ENCODE measurements around the gene RUNX3. TPM values are rescaled to one million over a fixed set of nuclear protein-coding genes. Genes with fewer than 3 reads are reported as not detected.

The RUNX3 gene
- total RNA-seq, 2 experiments from 2014 or later: 12.2 to 39.5 TPM

- Histone ChIP-seq H3K9me2 (ENCODE audit: insufficient read depth, low read length) (no peaks in the 10 kb centered on the region), H2AFZ (ENCODE audit: low read length) (no peak overlapping the region), H3K4me3 (ENCODE audit: low read depth, low read length, poor library complexity, severe bottlenecking) (no peak overlapping the region), H3K4me2 (ENCODE audit: low read length) (peak overlapping the region; percentile 52), H3K36me3 (ENCODE audit: insufficient read depth, low read length) (peaks cover 7% of the 10 kb centered on the region; the same call in 1 of the 2 replicates), H3K27ac (ENCODE audit: low read depth, low read length, poor library complexity, severe bottlenecking) (peak overlapping the region; percentile 33), H3K9me3 (ENCODE audit: low read length) (no peaks in the 10 kb centered on the region), H3K79me2 (ENCODE audit: insufficient read depth, low read depth, low read length) (no peaks in the 10 kb centered on the region), H4K20me1 (ENCODE audit: insufficient read depth, low read length) (peaks cover 6% of the 10 kb centered on the region), H3K4me1 (ENCODE audit: insufficient read depth, low read length, poor library complexity, severe bottlenecking) (peaks cover 45% of the 10 kb centered on the region)
- TF ChIP-seq, protein P1, sequence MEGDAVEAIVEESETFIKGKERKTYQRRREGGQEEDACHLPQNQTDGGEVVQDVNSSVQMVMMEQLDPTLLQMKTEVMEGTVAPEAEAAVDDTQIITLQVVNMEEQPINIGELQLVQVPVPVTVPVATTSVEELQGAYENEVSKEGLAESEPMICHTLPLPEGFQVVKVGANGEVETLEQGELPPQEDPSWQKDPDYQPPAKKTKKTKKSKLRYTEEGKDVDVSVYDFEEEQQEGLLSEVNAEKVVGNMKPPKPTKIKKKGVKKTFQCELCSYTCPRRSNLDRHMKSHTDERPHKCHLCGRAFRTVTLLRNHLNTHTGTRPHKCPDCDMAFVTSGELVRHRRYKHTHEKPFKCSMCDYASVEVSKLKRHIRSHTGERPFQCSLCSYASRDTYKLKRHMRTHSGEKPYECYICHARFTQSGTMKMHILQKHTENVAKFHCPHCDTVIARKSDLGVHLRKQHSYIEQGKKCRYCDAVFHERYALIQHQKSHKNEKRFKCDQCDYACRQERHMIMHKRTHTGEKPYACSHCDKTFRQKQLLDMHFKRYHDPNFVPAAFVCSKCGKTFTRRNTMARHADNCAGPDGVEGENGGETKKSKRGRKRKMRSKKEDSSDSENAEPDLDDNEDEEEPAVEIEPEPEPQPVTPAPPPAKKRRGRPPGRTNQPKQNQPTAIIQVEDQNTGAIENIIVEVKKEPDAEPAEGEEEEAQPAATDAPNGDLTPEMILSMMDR (conservative IDR thresholded peaks at IDR 0.05; ENCODE audit: low read length): no peak
- no peak for TF ChIP-seq EZH2phosphoT487 (IDR thresholded peaks at IDR 0.05; ENCODE audit: borderline replicate concordance, low read depth, low read length)
- ChIA-PET POLR2A (interaction anchor here (0.5 to 1.0 kb wide), 3 partner anchors 64 to 390 kb away, joined by 3 read pairs; no protein-coding TSS in a partner anchor), CTCF (ENCODE audit: unreplicated experiment) (interaction anchor here (1.1 kb wide), 1 partner anchor 24 kb away, joined by 4 read pairs; the partner anchor contains the start of gene RUNX3)
- no peak for DNase-seq (ENCODE audit: low spot score)
- no TSS peak for BruUV-seq (replicated peaks)
- intact Hi-C loops (cut with micrococcal nuclease; ENCODE audit: unreplicated experiment): no loop called here
These were observed 24.6 kb upstream of the RUNX3 start for GRCh38 chr1:24954631-24955030.

DNA sequence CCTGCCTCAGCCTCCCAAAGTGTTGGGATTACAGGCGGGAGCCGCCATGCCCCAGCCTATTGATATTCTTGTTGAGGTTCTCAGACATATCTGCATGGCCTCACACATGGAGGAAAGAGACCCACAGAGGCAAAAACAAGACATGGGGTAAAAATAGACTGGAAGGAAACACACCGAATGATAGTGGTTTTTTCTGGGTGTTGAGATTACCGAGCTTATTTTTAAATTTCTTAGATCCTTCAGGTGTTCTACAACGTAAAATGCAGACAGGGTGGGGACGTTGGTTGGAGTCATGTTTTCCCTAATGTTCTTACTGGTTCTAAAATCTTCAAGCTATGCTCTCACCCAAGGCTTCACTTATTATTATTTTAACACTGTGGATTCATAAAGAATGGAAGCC, 23.9 kb upstream of the RUNX3 start:
- no peaks in the 10 kb centered on the region for H3K9me3 ChIP-seq (ENCODE audit: low read length)
- BruUV-seq (replicated peaks): TSS peak; percentile 33
- peak overlapping the region; percentile 8 for H3K4me3 ChIP-seq (ENCODE audit: low read depth, low read length, poor library complexity, severe bottlenecking)
- peak overlapping the region; percentile 52 for H3K4me2 ChIP-seq (ENCODE audit: low read length)
- H3K4me1 ChIP-seq (ENCODE audit: insufficient read depth, low read length, poor library complexity, severe bottlenecking): peaks cover 47% of the 10 kb centered on the region
- TF ChIP-seq EZH2phosphoT487 (IDR thresholded peaks at IDR 0.05; ENCODE audit: borderline replicate concordance, low read depth, low read length): no peak
- TF ChIP-seq, protein P1 (conservative IDR thresholded peaks at IDR 0.05; ENCODE audit: low read length): no peak
- intact Hi-C loops (cut with micrococcal nuclease; ENCODE audit: unreplicated experiment): no loop called here
- H3K9me2 ChIP-seq (ENCODE audit: insufficient read depth, low read length): no peaks in the 10 kb centered on the region
- H3K79me2 ChIP-seq (ENCODE audit: insufficient read depth, low read depth, low read length): no peaks in the 10 kb centered on the region
- H2AFZ ChIP-seq (ENCODE audit: low read length): no peak overlapping the region
- H3K27ac ChIP-seq (ENCODE audit: low read depth, low read length, poor library complexity, severe bottlenecking): peak overlapping the region; percentile 33
- H3K36me3 ChIP-seq (ENCODE audit: insufficient read depth, low read length): peaks cover 7% of the 10 kb centered on the region; the same call in 1 of the 2 replicates
- peaks cover 6% of the 10 kb centered on the region for H4K20me1 ChIP-seq (ENCODE audit: insufficient read depth, low read length)
- CTCF ChIA-PET (ENCODE audit: unreplicated experiment): interaction anchor here (1.1 kb wide), 1 partner anchor 24 kb away, joined by 4 read pairs; the partner anchor contains the start of gene RUNX3
- POLR2A ChIA-PET: interaction anchor here (0.6 to 1.0 kb wide), 3 partner anchors 65 to 903 kb away, joined by 3 read pairs; no protein-coding TSS in a partner anchor
- peak; percentile 37 for DNase-seq (ENCODE audit: low spot score)

DNA sequence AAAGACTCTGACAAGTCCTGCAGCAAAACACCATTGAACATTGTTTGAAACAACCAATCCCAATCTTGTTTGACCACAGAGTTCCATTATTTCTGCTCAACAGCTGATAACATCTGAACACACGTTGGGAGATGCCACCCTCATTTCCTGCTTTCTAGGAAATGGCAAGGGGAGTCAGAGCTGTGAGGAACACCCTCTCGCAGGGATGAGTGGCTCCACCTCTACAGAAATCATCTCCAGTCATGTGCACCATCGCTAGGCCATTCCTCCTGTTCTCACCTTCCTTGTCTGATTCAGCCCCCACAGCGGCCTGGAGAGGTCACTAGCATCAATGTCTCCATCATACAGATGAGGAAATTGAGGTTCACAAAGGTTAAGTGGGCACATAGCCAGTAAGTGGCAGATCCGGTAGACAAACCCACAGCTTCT, 22.4 kb upstream of the RUNX3 start:
- intact Hi-C loops (cut with micrococcal nuclease; ENCODE audit: unreplicated experiment): loop anchor here (1.0 kb wide), 1 partner anchor 85 kb away; no protein-coding TSS in a partner anchor
- H4K20me1 ChIP-seq (ENCODE audit: insufficient read depth, low read length): peaks cover 6% of the 10 kb centered on the region
- DNase-seq (ENCODE audit: low spot score): peak; percentile 43
- H3K4me2 ChIP-seq (ENCODE audit: low read length): peak overlapping the region; percentile 13
- CTCF ChIA-PET (ENCODE audit: unreplicated experiment): interaction anchor here (0.5 to 1.1 kb wide), 6 partner anchors 11 to 747 kb away, joined by 3 to 5 read pairs (median 4); no protein-coding TSS in a partner anchor
- H3K4me1 ChIP-seq (ENCODE audit: insufficient read depth, low read length, poor library complexity, severe bottlenecking): peaks cover 63% of the 10 kb centered on the region
- no peaks in the 10 kb centered on the region for H3K9me3 ChIP-seq (ENCODE audit: low read length)
- BruUV-seq (replicated peaks): no TSS peak
- H3K79me2 ChIP-seq (ENCODE audit: insufficient read depth, low read depth, low read length): no peaks in the 10 kb centered on the region
- no peaks in the 10 kb centered on the region for H3K9me2 ChIP-seq (ENCODE audit: insufficient read depth, low read length)
- peaks cover 7% of the 10 kb centered on the region; the same call in 1 of the 2 replicates for H3K36me3 ChIP-seq (ENCODE audit: insufficient read depth, low read length)
- no peak overlapping the region for H2AFZ ChIP-seq (ENCODE audit: low read length)
- TF ChIP-seq EZH2phosphoT487 (IDR thresholded peaks at IDR 0.05; ENCODE audit: borderline replicate concordance, low read depth, low read length): no peak
- TF ChIP-seq, protein P1 (conservative IDR thresholded peaks at IDR 0.05; ENCODE audit: low read length): peak; percentile 56; the same call in 1 of the 2 replicates
- POLR2A ChIA-PET: interaction anchor here (0.5 to 0.6 kb wide), 3 partner anchors 12 to 498 kb away, joined by 3 to 5 read pairs (median 4); no protein-coding TSS in a partner anchor
- no peak overlapping the region for H3K27ac ChIP-seq (ENCODE audit: low read depth, low read length, poor library complexity, severe bottlenecking)
- no peak overlapping the region for H3K4me3 ChIP-seq (ENCODE audit: low read depth, low read length, poor library complexity, severe bottlenecking)
